ENCODE results near the gene ZFP36L1.

DNA sequence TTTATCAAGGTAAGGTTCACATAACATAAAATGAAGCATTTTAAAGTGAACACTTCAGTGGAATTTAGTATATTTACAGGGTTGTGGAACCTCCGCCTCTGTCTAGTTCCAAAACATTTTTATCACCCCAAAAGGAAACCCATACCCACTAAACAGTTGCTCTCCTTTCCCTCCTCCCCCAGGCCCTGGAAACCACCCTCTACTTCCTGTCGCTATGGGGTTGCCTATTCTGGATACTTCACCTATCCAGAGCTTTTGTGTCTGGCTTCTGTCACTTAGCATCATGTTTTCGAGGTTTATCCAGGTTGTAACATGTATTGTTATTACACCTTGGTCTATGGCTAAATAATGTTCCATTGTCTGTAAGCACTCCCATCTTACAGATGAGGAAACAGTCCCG lies 27.7 kb upstream of the ZFP36L1 start:
- TF ChIP-seq, protein P1, sequence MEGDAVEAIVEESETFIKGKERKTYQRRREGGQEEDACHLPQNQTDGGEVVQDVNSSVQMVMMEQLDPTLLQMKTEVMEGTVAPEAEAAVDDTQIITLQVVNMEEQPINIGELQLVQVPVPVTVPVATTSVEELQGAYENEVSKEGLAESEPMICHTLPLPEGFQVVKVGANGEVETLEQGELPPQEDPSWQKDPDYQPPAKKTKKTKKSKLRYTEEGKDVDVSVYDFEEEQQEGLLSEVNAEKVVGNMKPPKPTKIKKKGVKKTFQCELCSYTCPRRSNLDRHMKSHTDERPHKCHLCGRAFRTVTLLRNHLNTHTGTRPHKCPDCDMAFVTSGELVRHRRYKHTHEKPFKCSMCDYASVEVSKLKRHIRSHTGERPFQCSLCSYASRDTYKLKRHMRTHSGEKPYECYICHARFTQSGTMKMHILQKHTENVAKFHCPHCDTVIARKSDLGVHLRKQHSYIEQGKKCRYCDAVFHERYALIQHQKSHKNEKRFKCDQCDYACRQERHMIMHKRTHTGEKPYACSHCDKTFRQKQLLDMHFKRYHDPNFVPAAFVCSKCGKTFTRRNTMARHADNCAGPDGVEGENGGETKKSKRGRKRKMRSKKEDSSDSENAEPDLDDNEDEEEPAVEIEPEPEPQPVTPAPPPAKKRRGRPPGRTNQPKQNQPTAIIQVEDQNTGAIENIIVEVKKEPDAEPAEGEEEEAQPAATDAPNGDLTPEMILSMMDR (IDR thresholded peaks at IDR 0.05) = no peak
- no peak for TF ChIP-seq ZFX (IDR thresholded peaks at IDR 0.05; ENCODE audit: borderline replicate concordance)
